HG02678 (cell line): ENCODE data around the gene HAUS5.
"Not testable (repeated sequence)": the region's sequence is repeated elsewhere in the genome, so short reads cannot be mapped to it uniquely, and the experiment has no call there.

Source experiments
- ATAC-seq: cut with Tn5 transposase; IDR thresholded peaks from one replicate; pipeline ENCODE4 v1.9.1; 2021; ENCODE audit warnings: mild to moderate bottlenecking, moderate library complexity; ENCODE audit not compliant: unreplicated experiment

Gene HAUS5

DNA sequence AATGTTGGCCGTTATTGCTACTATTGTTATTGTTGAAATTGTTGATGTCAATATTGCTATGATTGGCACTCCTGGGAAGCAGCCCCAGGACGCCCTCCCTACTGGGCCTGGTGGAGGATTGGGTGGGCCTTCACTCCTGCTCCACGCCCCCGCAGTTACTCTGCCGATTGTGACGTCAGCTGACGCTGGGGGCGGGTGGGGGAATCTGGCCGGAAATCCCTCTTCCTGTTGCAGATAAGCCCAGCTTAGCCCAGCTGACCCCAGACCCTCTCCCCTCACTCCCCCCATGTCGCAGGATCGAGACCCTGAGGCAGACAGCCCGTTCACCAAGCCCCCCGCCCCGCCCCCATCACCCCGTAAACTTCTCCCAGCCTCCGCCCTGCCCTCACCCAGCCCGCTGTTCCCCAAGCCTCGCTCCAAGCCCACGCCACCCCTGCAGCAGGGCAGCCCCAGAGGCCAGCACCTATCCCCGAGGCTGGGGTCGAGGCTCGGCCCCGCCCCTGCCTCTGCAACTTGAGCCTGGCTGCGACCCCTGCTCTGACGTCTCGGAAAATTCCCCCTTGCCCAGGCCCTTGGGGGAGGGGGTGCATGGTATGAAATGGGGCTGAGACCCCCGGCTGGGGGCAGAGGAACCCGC is 29.1 kb downstream of the HAUS5 start, which contains the start of gene ETV2:
Gene ETV2, plus strand, starts transcription at position 231 of the 637 bp plus-strand sequence. CDS start 716 bp downstream, outside the sequence.
- ATAC-seq, result no peak

DNA sequence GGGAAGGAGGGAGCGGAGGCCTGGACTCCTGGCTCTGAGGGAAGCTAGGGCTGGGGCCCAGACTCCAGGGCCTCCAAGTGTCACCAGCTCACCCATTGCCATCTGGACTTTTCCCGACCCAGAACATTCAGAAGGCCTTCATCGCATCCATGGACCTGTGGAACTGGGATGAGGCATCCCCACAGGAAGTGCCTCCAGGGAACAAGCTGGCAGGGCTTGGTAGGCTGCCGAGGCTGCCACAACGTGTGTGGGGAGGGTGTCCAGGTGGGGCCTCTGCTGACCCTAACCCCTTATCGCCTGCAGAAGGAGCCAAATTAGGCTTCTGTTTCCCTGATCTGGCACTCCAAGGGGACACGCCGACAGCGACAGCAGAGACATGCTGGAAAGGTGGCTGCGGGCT is 29.8 kb downstream of the HAUS5 start:
- no peak for ATAC-seq

DNA sequence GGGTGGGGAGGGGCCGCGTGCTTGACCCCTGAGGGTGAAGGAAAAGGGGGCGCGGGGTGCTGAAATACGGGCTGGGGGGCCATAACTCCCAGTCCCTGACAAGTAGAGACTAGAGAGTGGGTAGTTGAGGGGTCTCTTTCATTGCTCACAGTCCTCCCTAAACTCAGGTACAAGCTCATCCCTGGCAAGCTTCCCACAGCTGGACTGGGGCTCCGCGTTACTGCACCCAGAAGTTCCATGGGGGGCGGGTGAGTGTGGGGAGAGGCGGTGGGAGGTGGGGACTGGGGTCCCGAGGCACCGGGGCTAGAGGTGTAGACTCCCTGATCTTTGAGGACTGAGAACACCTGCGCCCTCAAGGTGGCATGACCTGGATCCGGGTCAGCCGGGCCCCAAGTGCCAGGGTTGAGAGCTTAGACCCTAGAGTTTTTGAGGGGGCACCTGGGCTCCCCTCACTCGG is 30.3 kb downstream of the HAUS5 start:
- no peak for ATAC-seq

DNA sequence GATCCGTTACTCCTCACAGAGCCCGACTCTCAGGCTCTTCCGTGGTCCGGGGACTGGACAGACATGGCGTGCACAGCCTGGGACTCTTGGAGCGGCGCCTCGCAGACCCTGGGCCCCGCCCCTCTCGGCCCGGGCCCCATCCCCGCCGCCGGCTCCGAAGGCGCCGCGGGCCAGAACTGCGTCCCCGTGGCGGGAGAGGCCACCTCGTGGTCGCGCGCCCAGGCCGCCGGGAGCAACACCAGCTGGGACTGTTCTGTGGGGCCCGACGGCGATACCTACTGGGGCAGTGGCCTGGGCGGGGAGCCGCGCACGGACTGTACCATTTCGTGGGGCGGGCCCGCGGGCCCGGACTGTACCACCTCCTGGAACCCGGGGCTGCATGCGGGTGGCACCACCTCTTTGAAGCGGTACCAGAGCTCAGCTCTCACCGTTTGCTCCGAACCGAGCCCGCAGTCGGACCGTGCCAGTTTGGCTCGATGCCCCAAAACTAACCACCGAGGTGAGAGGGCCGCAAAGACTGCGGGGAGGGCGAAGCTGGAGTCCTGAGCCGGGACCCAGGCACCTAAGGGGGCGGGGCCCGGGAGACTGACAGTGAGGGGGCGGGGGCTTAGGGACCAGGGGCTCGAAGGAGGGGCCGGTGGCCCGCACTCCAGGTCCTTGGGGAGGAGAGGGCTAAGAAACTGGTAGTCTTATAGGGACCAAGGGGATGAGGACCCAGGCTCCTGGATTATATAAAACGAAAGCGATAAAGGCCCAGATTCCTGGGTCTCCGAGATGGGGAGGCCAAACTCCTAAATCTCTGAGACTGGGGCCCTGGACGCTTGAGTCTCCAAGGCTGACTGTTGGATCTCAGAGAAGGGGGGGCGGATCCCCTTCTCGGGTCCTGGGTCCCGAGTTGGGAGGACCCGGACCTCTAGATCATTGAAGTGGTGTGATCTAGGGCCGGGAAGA is 31.0 kb downstream of the HAUS5 start:
- peak; percentile 39 for ATAC-seq

DNA sequence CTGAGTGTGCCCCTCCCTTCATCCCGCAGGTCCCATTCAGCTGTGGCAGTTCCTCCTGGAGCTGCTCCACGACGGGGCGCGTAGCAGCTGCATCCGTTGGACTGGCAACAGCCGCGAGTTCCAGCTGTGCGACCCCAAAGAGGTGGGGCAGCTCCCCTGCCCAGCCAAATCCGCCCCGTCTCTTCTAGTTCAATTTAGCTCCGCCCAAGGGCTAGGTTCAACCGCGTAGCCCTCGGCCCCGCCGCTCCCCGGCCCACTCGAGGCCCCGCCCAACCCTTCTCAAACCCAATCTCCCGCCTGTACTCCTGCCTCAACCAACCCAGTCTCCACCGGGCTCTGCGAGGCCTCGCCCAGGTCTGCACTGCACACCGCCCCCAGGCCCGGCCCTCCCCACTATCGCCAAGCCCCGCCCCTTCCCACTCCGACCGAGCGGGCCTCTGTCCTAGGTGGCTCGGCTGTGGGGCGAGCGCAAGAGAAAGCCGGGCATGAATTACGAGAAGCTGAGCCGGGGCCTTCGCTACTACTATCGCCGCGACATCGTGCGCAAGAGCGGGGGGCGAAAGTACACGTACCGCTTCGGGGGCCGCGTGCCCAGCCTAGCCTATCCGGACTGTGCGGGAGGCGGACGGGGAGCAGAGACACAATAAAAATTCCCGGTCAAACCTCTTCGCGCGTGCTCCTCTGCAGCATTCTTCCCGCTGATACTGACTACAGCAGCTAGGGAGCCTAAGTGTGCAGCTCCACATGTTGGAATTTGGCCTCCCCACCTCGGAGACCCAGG is 31.9 kb downstream of the HAUS5 start:
- ATAC-seq, result peak; percentile 68

DNA sequence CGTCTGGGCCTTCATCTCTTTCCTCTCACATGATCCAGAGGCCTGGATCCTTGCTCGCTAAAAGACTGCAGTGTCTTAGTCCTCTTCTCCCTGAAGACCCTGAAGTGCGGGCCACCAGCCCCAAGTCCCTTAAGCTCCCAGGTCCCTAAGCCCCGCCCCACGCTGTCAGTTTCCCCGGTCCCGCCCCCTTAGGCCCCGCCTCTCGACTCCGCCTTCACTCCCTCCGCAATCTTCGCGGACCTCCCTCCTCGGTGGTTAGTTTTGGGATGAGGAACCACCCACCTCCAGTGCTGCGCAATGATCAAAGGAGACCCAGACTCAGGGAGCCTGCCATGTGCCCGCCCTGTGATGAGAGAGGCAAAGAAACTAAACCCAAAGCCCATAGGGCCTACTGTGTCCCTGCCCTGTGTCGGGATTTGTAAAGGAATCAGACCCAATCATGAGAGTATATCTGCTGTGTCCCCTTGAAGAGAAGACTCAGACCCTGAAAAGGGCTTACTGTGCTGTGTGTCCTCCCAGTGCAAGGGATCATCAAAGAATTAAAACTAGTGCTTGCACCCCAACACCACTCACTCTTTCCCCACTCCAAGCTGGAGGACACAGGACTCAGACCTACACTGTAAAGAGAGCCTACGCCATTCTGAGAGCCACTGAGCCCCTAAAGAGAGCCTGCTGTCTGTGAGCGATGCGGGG is 32.6 kb downstream of the HAUS5 start:
- no peak for ATAC-seq

DNA sequence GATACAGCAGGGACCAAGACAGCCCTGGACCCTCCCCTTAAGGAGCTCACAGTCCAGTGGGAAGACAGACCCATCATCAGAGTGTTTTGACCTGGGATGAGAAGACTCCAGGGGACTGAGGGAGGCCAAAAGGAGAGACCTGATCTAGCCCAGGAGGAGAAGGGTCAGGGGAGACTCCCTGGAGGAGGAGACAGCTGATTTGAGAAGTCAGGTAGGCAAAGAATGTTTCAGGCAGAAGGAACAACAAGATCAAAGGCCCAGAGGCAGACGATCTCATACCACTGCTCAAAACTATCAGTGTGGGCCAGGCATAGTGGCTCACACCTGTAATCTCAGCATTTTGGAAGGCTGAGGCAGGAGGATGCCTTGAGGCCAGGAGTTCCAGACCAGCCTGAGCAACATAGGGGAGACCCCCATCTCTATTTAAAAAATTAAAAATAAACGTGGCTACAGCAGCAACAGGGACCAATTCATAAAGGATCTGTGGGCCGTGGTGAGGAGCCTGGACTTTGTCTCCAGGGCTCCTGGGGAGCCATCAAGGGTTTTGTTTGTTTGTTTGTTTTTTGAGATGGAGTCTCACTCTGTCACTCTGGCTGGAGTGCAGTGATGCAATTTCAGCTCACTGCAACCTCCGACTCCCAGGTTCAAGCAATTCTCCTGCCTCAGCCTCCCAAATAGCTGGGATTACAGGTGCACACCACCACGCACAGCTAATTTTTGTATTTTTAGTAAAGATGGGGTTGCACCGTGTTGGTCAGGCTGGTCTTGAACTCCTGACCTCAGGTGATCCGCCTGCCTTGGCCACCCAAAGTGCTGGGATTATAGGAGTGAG is 33.4 kb downstream of the HAUS5 start:
- ATAC-seq, result no peak

DNA sequence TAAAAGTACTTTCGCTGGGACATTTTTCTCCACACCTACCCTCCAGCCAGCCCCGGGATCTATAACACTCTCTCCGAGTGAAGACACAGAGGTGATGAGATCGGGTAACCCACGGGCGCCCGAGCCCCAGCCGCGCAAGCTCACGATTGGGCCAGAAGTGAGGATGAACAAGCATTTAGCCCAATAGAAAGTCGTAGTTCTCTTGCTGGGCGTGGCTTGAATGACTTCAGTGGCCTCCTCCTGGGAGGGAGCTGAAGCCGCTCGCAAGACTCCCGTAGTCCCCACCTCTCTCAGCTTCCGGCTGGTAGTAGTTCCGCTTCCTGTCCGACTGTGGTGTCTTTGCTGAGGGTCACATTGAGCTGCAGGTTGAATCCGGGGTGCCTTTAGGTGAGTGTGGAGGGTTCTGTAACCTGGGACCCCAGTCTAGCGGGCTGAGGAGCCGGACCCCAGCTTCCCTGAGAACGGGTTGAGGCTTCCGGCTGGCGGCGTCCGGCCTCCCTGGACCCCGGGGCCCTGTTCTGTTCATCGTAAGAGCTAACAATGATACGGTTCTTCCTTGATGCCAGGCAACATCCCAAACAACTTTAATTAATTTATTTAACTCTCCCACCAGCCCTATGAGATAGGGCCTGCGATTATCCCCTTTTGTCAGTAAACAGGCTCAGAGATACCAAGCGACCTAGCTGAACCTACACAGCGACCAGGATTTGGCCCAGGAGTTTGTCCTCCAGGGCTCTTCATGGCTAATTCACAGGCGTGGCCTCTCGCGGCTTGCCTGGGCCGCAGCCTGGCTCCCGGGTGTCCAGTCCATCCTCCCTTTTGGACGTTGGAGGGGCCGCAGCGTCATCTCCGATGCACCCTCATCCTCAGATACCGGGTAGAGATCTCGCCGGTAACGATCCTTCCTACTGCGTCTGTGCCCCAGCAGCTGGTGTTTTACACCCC is 35.8 kb downstream of the HAUS5 start, which contains the start of gene COX6B1:
Gene COX6B1, plus strand, starts transcription at position 307 of the 945 bp plus-strand sequence. CDS start 2,921 bp downstream, outside the sequence.
- ATAC-seq, result peak; percentile 60

DNA sequence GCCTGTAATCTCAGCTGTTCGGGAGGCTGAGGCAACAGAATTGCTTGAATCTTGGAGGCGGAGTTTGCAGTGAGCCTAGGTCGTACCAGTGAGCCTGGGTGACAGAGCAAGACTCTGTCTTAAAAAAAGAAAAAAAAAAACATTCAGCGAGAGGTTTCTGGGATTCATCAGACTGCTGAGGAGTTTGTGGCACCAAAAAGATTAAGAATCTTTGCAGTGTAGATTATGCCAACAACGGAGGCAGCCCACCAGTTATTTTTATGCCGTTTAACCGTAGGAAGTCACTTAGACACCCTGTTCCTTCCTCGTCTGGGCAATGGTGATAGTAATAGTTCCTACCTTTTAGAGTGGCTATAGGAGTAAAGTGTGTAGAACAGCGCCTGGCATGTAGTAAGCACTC is 38.0 kb downstream of the HAUS5 start:
- ATAC-seq, result no peak

DNA sequence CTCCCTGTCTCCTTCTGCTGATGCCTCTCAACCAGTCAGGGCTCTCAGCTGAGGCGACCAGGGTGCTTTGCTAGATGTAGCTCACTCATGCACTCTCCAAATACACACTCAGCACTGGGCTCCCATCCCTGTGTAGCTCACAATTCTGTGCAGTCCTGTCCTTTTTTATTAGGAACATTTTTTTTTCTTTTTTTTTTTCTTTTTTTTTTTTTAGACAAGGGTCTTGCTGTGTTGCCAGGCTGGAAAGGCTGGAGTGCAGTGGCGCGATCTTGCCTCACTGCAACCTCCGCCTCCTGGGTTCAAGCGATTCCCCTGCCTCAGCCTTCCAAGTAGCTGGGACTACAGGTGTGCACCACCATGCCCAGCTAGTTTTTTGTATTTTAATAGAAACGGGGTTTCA is 42.3 kb downstream of the HAUS5 start:
- not testable (repeated sequence) for ATAC-seq

DNA sequence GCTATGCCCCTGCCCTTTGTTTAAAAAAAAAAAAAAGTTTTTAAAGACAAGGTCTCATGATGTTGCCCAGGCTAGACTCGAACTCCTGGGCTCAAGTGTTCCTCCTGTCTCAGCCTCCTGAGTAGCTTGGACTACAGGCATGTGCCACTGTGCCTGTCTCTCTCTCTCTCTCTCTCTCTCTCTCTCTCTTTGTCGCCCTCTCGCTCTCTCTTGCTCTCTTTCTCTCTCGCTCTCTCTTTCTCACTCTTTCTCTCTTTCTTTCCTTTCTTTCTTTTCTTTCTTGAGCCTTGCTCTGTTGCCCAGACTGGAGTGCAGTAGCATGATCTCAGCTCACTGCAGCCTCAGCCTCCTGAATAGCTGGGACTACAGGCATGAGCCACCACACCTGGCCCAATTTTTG is 43.1 kb downstream of the HAUS5 start:
- no peak for ATAC-seq

DNA sequence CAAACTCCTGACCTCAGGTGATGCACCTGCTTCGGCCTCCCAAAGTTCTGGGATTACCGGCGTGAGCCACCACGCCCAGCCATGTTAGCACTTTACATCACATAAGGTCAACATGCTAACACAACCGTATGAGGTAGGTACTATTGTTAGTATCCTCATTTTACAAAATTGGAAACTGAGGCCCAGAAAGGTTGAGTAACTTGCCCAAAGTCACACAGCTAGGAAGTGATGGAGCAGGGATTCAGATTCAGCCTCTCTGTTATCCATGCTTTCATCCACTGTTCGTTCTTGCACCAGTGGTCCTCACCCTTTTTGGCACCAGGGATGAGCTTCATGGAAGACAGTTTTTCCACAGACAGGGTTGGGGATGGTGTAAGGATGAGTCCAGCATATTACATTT is 44.2 kb downstream of the HAUS5 start:
- no peak for ATAC-seq

DNA sequence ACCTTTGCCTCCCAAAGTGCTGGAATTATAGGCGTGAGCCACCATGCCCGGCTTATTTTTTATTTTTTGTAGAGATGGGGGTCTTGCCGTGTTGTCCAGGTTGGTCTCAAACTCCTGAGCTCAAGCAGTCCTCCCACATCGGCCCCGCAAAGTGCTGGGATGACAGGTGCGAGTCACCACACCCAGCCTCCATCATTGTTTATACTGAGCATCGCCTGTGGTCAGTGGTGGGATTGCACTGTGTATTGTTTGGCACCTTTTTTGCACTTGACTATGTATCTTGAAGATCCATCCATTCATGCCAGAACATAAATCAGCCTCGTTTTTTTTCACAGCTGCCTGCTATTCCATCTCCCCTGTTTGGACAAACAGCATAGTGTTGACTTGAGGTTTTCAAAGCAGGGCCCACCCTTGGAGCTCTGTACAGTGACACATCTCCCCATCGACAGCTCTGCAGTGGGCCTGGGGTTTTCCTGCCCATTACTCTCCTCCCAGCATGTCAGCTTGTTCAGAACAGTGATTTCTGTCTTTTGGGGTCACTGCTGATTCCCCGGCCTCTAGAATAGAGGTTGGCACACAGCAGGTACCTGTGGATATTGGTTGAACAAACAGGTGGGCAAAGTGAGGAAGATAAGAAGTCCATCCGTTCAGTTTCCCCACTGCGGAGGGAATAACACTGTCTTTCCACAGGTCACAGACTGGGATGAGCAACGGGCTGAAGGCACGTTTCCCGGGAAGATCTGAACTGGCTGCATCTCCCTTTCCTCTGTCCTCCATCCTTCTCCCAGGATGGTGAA is 45.6 kb downstream of the HAUS5 start:
- ATAC-seq, result no peak

DNA sequence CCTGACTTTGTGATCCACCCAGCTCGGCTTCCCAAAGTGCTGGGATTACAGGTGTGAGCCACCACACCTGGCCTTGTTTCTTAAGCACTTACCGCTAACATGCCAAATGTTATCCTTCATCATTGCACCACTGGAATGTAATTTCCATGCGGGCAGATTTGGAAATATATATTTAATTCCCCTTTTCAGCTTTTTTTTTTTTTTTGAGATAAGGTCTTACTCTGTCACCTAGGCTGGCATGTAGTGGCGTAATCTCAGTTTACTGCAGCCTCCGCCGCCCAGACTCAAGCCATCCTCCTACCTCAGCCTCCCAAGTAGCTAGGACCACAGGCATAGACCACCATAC is 49.4 kb downstream of the HAUS5 start:
- ATAC-seq, result no peak

DNA sequence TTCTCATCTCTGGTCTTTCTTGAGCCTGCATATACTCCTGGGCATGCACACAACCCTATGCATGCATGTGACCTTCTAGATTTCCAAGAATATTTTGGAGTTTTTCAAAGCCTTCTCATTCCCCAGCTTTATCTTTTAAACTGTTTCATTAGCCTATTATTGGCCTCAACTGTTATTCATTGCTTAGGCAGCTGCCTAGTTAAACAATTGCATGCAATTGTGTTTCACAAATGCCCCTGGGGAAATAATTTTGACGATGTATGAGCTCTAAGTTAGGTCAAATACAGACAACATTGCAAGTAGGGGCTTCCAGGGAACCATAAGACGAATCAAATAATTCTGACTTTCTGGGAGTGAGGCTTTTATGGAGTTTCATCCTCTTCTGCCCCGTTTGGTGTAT is 51.4 kb downstream of the HAUS5 start:
- no peak for ATAC-seq

DNA sequence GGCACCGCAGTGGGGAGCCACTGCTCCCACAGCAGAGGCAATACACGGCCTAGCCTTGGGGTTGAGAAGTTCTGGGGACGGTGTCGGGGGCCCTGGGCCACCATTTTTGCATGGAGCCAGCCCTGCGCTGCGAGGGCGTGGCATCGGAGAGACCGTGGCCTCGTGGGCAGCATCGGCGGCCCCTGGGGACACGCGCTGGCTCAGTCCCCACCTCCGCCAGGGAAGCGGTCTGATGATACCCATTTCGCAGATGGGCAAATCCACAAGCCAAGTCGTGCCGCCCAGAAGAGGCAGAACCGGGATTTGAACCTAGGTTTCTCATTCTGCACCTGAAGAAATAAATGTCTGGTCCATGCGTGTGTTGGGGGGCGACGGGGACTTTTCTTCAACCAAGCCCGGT is 52.6 kb downstream of the HAUS5 start:
- ATAC-seq, result no peak

DNA sequence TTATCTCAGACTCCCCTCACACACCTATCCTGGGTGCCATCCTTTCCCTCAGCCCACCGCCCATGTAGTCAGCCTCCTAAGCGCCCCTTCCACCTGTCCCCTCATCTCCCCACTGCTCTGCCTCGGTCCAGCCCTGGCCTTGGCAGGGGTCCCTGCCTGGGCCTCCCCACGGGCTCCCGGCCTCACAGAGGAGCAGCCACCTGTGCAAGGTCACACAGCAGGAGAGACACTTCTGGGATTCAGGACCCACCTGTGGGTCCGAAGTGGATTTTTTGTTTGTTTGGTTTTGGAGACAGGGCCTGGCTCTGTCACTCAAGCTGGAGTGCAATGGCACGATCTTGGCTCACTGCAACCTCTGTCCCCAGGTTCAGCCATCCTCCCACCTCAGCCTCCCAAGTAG is 53.1 kb downstream of the HAUS5 start:
- no peak for ATAC-seq
